Caco-2 (cell line): ENCODE measurements around the gene PCBP3. TPM values are rescaled to one million over a fixed set of nuclear protein-coding genes. Genes with fewer than 3 reads are reported as not detected.
"Not testable (repeated sequence)": the region's sequence is repeated elsewhere in the genome, so short reads cannot be mapped to it uniquely, and the experiment has no call there.

Experiments
- BruUV-seq: library from RNA; stranded (reverse); fragments of 400-500 nt; replicated peaks from 2 replicates; lab custom pipeline; 2021; lab: Mats Ljungman, UMichigan
- CTCF ChIA-PET: fragments of 300-600 bp; sonication (Branson Sonifier 250); formaldehyde crosslinking; loops from one replicate; lab custom pipeline; 2022; ENCODE audit warnings: antibody characterized with exemption; lab: Charles Lee
- POLR2A ChIA-PET: fragments of 300-600 bp; sonication (Branson Sonifier 250); formaldehyde crosslinking; loops from one replicate; lab custom pipeline; 2022; ENCODE audit warnings: antibody characterized with exemption; lab: Charles Lee
- DNase-seq, 2 experiments: peaks; one replicate each; pipeline versions ENCODE4 v3.0.0 to v3.0.0-alpha.2; 2020 to 2022
- H3K27me3 ChIP-seq: replicated peaks from 2 replicates; pipeline ENCODE4 v1.6.0; 2011; ENCODE audit warnings: low read length; ENCODE audit not compliant: control insufficient read depth, insufficient read depth
- H3K36me3 ChIP-seq: 2 replicates; pipeline ENCODE4 v1.5.1; 2011; ENCODE audit warnings: low read length; ENCODE audit not compliant: control insufficient read depth, insufficient read depth
- H3K4me1 ChIP-seq: fragments of 250-450 bp; sonication (Bioruptor Pico); 2 replicates; pipeline ENCODE4 v1.5.1; 2020; ENCODE audit warnings: mild to moderate bottlenecking
- H3K4me3 ChIP-seq: 2 replicates; pipeline ENCODE4 v1.5.1; 2011; ENCODE audit warnings: low read depth, mild to moderate bottlenecking, control low read depth, low read length
- H3K9me3 ChIP-seq: fragments of 250-450 bp; sonication (Bioruptor Pico); 2 replicates; pipeline ENCODE4 v1.5.1; 2020; ENCODE audit warnings: mild to moderate bottlenecking, moderate library complexity
- H3K27ac Mint-ChIP-seq: one replicate; pipeline ENCODE4 v1.8.0; 2022; ENCODE audit warnings: mixed read lengths; ENCODE audit not compliant: unreplicated experiment
- H3K27me3 Mint-ChIP-seq: one replicate; pipeline ENCODE4 v1.8.0; 2022; ENCODE audit warnings: mixed read lengths; ENCODE audit not compliant: insufficient read depth, unreplicated experiment
- H3K36me3 Mint-ChIP-seq: one replicate; pipeline ENCODE4 v1.8.0; 2022; ENCODE audit warnings: mild to moderate bottlenecking, mixed read lengths; ENCODE audit not compliant: insufficient read depth, unreplicated experiment
- H3K4me1 Mint-ChIP-seq: one replicate; pipeline ENCODE4 v1.8.0; 2022; ENCODE audit warnings: low read depth, mixed read lengths; ENCODE audit not compliant: unreplicated experiment
- H3K4me3 Mint-ChIP-seq: one replicate; pipeline ENCODE4 v1.8.0; 2022; ENCODE audit warnings: mild to moderate bottlenecking, moderate library complexity, mixed read lengths; ENCODE audit not compliant: unreplicated experiment
- H3K9me3 Mint-ChIP-seq: one replicate; pipeline ENCODE4 v1.8.0; 2022; ENCODE audit warnings: mixed read lengths; ENCODE audit not compliant: unreplicated experiment
- intact Hi-C: fragments of 100-400 bp; cut with micrococcal nuclease; formaldehyde crosslinking; loops from one replicate; pipeline ENCODE4 v1.10.0; 2022; ENCODE audit not compliant: unreplicated experiment
- total RNA-seq: library from RNA; stranded (reverse); gene quantifications from 2 replicates; pipeline ENCODE4 v1.2.3, GENCODE V29; 2022
- TF ChIP-seq, protein P1 (sequence below), 2 experiments: fragments of 200-600 bp in 1 of 2; IDR thresholded peaks; 1 replicate in 1 of 2; 2 replicates in 1 of 2; pipeline versions ENCODE4 v1.5.1 to v1.8.0; 2011 to 2022; ENCODE audit warnings: antibody characterized with exemption in 1 of 2, control low read depth in 1 of 2, inconsistent platforms in 1 of 2, low read depth in 1 of 2, low read length in 1 of 2, mild to moderate bottlenecking in 1 of 2, moderate library complexity in 1 of 2; ENCODE audit not compliant: insufficient read depth in 1 of 2, severe bottlenecking in 1 of 2, unreplicated experiment in 1 of 2

Gene PCBP3
- total RNA-seq, 1 experiment from 2014 or later: 0.75 TPM

DNA sequence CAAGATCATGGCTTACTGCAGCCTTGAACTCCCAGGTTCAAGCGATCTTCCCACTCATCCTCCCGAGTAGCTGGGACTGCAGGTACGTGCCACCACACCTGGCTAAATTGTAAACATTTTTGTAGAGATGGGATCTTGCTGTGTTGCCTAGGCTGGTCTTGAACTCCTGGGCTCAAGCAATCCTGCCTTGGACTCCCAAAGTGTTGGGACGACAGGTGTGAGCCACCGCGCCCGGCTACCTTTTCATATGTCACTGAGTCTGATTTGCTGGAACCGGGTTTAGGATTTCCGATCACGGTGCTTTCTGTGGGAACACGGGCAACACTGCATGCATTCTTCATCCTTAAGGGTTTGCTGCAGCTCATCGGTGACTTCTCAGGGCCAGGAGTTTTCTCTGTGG is 32.2 kb upstream of the PCBP3 start:
- H3K4me3 ChIP-seq: no peak overlapping the region
- Mint-ChIP-seq H3K27ac (no peak overlapping the region), H3K36me3 (no peaks in the 10 kb centered on the region), H3K9me3 (no peaks in the 10 kb centered on the region), H3K4me3 (no peak overlapping the region), H3K4me1 (peaks cover 7% of the 10 kb centered on the region), H3K27me3 (peaks cover 43% of the 10 kb centered on the region)
- peak in 1 of 2 experiments; percentile 8 for DNase-seq
- no peaks in the 10 kb centered on the region; the same call in 1 of the 2 replicates for H3K27me3 ChIP-seq
- no TSS peak for BruUV-seq
- CTCF ChIA-PET: no interaction called here
- TF ChIP-seq, protein P1, sequence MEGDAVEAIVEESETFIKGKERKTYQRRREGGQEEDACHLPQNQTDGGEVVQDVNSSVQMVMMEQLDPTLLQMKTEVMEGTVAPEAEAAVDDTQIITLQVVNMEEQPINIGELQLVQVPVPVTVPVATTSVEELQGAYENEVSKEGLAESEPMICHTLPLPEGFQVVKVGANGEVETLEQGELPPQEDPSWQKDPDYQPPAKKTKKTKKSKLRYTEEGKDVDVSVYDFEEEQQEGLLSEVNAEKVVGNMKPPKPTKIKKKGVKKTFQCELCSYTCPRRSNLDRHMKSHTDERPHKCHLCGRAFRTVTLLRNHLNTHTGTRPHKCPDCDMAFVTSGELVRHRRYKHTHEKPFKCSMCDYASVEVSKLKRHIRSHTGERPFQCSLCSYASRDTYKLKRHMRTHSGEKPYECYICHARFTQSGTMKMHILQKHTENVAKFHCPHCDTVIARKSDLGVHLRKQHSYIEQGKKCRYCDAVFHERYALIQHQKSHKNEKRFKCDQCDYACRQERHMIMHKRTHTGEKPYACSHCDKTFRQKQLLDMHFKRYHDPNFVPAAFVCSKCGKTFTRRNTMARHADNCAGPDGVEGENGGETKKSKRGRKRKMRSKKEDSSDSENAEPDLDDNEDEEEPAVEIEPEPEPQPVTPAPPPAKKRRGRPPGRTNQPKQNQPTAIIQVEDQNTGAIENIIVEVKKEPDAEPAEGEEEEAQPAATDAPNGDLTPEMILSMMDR (IDR thresholded peaks at IDR 0.05; ENCODE audit: insufficient read depth in 1 of 2, low read depth in 1 of 2, low read length in 1 of 2, severe bottlenecking in 1 of 2, unreplicated experiment in 1 of 2): no peak
- intact Hi-C loops: no loop called here
- no peaks in the 10 kb centered on the region for H3K9me3 ChIP-seq
- POLR2A ChIA-PET: no interaction called here
- no peaks in the 10 kb centered on the region for H3K36me3 ChIP-seq
- H3K4me1 ChIP-seq: 0 out of 2 replicates have a peak, but pooled peaks cover 5% of the 10 kb centered on the region

DNA sequence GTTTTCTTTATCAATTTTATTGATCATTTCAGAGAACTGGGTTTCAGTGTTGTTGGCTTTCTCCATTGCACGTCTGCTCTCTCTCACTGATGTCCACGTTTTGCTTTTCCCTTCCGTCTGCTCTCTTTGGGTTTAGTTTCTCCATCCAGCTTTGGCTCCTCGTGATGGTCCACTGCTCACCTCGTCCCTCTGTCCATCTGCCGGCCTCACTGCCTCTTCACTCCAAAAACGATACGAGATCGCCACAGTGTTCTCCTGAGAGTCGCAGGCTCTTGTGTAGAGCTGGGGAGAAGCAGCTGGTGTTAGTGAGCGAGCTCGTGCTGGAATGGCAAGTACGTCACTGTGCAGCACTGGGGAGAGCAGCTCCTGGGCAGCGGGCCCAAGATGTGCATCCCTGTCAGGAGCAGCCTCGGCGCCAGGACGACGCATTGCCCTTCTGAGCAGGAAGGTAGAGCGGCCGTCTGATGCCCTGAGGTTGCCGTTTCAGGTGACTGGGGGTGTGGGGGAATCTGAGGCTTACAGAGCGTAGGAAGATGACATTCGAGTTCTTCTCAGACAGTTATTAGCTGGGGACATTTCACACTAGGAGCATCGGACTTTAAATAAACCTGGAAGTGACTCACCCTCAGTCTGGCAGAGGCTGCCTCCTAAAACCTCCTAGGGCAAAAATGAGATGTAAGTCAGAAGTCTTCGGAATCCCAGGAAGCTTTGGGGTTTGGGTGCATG is 31.4 kb upstream of the PCBP3 start:
- Histone ChIP-seq H3K9me3 (no peaks in the 10 kb centered on the region), H3K36me3 (no peaks in the 10 kb centered on the region), H3K4me1 (0 out of 2 replicates have a peak, but pooled peaks cover 5% of the 10 kb centered on the region), H3K27me3 (no peaks in the 10 kb centered on the region; the same call in 1 of the 2 replicates), H3K4me3 (no peak overlapping the region)
- intact Hi-C loops: no loop called here
- Mint-ChIP-seq H3K27me3 (peaks cover 44% of the 10 kb centered on the region), H3K4me3 (no peak overlapping the region), H3K9me3 (no peaks in the 10 kb centered on the region), H3K27ac (no peak overlapping the region), H3K4me1 (peaks cover 7% of the 10 kb centered on the region), H3K36me3 (no peaks in the 10 kb centered on the region)
- peak in 1 of 2 experiments; percentile 11 for DNase-seq
- POLR2A ChIA-PET: no interaction called here
- CTCF ChIA-PET: no interaction called here
- BruUV-seq: no TSS peak
- TF ChIP-seq, protein P1 (IDR thresholded peaks at IDR 0.05; ENCODE audit: insufficient read depth in 1 of 2, low read depth in 1 of 2, low read length in 1 of 2, severe bottlenecking in 1 of 2, unreplicated experiment in 1 of 2): no peak

DNA sequence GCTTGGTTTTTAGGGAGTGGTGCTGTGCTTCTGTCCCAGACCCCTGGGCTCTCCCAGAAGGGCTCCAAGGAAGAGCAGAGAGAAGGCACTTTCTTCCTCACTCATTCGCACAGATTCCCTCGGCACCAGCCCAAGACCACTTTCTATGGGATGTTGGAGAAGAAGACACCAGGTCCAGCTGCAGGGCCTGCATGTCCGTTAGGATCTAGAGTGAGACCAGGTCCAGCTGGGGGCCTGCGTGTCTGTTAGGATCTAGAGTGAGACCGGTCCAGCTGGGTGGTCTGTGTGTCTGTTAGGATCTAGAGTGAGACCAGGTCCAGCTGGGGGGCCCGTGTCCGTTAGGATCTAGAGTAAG is 30.9 kb upstream of the PCBP3 start:
- peaks cover 44% of the 10 kb centered on the region for H3K27me3 Mint-ChIP-seq
- H3K4me3 ChIP-seq, H3K27ac Mint-ChIP-seq, H3K4me3 Mint-ChIP-seq, H3K4me1 Mint-ChIP-seq, H3K4me1 ChIP-seq, H3K27me3 ChIP-seq, BruUV-seq, POLR2A ChIA-PET, CTCF ChIA-PET, intact Hi-C loops, H3K36me3 Mint-ChIP-seq, H3K36me3 ChIP-seq, H3K9me3 Mint-ChIP-seq, H3K9me3 ChIP-seq: not testable (repeated sequence)
- DNase-seq: peak in 1 of 2 experiments; percentile 7
